ELR (cell line): ENCODE data around the gene STUB1.
"Not testable (repeated sequence)": the region's sequence is repeated elsewhere in the genome, so short reads cannot be mapped to it uniquely, and the experiment has no call there.

Source experiments
- DNase-seq: peaks from one replicate; pipeline ENCODE4 v3.0.0-alpha.2; 2015; ENCODE audit warnings: low read depth

STUB1 gene

DNA sequence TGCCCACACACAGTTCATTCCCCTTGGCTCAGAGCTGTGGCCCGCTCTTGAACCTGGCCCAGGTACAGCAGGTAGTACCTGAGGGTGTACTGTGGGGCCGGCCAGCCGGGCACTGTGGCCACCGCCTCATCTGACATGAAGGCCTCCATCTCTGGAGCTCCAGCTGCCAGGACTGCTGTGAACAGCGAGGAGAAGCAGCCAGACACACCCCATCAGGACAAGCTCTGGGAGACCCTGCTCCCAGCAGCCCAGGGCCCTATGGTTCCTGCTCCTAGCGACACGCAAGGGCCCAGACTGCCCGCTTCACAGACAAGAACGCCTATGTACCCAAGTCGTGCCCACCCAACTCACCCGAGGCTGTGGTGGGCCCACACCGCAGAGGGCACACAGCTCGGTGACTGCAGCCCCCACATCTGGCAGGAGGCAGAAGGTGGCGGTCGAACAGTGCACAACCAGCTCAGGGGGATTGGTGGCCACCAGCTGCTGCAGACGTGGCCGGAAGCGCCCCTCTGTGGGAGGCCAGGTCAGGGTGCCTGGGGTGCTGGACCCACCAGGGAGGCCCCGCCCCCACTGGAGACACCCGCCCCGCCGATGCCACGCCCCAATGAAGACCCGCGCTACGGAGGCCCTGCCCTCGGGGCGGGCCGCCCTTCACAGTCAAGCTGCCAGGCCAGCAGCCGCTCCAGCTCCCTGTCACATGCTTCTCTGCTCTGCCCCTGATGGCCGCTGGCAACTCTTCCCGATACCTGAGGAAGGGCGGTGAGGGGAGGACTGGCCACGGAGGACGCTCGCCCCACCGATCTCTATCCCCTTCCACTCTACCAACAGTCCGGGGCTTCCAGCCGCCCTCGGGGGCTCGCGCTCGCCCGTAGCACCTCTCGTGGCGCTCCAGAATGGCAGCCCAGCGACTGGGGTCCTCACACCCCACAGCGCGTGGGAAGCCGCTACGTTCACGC lies 1.1 kb upstream of the STUB1 start:
- DNase-seq, result peak; percentile 52

DNA sequence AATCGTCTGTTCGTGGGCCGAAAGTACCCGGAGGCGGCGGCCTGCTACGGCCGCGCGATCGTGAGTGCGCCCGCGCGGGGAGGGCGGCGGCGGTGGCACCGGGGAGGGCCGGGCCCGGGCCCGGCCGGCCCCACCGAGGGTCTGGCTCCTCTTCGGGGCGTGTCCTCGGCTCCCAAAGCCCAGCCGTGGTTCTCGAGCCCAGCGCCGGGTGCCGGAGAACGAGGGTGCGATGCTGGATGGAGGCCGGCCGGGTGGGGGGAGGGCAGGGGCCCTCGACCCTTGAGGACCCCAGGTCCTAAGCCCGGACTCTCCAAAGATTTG lies 375 bp downstream of the STUB1 start:
- no peak for DNase-seq

DNA sequence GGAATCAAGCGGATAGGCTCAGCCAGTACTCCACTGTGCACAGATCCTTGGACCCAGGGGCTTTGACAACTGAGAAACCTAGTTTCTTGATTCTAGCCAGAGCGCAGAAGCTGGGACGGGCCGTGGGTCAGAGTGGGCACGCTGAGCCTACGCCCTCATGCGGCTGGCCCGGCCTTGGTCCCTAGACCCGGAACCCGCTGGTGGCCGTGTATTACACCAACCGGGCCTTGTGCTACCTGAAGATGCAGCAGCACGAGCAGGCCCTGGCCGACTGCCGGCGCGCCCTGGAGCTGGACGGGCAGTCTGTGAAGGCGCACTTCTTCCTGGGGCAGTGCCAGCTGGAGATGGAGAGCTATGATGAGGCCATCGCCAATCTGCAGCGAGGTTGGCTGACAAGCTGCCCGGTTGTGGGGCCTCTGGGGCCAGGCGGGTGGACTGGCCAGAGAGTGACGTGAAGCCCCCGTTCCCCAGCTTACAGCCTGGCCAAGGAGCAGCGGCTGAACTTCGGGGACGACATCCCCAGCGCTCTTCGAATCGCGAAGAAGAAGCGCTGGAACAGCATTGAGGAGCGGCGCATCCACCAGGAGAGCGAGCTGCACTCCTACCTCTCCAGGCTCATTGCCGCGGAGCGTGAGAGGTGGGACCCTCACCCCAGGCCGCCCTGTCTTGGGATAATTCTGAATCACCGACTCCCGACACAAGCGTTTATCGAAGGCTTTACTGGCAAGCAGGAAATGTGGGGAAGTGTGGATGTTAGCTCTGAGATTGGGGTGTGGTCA lies 946 bp downstream of the STUB1 start:
- DNase-seq, result peak; percentile 52

DNA sequence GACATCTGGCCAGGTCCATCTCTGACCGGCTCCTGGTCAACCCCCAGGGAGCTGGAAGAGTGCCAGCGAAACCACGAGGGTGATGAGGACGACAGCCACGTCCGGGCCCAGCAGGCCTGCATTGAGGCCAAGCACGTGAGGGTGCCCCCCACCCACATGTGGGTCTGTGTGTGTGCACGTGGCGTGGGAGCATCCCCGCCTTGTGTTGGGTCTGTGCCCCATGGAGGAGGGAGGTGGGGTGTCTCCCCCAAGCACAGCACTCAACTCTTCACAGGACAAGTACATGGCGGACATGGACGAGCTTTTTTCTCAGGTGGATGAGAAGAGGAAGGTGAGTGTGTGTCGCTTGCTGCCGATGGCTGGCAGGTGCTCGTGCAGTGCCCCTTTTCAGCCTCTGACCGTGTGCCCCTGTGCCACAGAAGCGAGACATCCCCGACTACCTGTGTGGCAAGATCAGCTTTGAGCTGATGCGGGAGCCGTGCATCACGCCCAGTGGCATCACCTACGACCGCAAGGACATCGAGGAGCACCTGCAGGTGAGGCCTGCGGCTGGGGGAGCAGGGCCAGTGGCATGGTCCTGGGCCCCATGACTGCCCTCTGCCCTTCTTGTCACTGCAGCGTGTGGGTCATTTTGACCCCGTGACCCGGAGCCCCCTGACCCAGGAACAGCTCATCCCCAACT lies 1.7 kb downstream of the STUB1 start:
- peak; percentile 54 for DNase-seq

DNA sequence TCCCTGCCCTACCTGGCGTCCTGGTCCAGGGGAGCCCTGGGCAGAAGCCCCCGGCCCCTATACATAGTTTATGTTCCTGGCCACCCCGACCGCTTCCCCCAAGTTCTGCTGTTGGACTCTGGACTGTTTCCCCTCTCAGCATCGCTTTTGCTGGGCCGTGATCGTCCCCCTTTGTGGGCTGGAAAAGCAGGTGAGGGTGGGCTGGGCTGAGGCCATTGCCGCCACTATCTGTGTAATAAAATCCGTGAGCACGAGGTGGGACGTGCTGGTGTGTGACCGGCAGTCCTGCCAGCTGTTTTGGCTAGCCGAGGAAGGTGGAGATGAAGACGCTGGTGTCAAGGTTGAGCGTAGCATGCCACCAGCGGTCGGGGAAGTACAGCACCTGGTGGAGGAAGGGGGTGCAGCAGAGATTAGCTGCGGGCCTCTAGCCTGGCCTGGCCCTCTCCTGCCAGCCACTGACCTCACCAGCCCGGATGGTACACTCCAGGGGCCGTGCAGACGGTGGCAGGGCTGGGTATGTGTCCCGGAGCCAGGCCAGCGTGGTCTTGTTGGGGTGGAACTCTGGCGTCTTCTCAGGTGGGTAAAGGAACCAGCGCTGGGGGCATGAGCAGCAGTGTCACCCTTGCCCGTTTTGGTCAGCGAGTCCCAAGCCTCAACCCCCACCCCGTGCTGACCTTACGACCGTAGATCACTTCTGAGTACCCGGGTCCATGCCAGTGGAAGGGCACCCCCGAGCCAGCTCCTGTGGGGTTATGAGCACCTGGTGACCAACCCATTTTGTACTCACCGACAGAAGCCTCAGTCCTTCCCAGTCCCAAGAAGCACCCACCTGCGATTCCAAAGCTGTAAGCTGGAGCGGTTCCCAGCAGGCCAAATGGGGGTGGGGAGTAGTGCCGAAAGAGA lies 2.5 kb downstream of the STUB1 start:
- DNase-seq, result no peak

DNA sequence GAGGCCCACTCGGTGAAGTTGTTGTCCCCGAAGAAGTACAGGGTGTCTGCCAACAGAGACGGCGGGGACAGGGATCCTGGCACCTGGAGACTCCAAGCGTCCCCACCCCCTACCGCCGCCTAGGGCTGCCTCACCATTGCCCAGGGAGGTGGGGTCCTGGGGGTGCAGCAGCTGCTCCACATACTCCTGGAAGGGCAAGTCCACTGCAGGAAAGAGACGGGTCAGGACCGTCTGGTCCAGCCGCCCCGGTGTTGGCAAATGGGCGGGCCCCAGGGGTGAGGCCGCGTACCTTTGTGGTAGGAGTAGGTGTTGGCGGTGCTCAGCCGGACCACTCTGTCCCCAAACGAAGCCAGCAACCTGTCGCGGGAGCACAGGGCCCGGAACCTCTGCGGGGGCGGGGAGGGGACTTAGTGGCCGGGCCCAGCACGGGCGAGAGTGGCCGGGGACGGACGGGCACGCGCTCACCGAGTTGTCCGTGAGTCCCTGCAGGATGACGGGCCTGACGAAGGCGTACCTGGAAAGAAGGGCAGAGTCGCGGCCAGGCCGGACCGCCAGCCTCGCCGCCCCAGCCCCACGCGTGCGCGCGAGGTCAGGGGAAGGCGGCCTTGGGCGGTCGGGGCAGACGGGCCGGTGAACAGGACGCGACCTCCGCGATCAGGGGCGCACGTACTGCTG lies 3.3 kb downstream of the STUB1 start:
- DNase-seq, result no peak

DNA sequence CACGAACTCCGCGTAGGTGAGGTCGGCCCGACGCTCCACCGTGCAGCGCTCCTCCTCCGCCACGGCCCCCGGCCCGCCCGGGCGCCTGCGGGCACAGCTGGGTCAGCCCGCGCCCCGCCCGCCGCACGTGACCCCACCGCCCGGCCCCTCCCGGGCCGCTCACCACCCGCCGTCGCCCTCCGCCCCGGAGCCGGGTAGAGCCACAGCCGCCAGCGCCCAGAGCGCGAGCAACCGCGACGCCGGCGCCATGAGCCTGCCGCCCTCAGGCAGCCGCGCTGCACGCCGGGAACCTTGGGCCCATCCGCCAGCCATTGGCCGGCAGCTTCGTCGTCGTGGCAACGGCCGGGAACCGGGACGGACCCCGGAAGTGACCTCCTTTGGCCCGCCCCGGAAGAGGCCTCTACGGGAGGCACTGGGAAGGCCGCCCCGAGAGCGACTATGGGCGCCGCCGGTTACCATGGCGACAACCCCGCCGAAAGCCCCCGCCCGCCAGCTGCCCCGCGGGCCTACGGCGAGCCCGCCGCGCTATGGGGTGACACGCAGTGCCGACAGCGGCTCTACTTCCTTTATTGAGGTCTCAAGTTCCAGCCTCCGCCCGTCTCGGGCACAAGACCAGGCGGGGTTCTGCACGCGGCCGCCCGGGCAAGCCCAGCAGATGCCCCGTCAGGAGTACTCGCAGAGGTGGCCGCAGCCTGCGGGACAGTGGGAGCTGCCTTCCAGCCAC lies 4.0 kb downstream of the STUB1 start, which contains the start of gene JMJD8:
JMJD8 (minus strand) TSS at position 264 of the 724 bp plus-strand sequence; CDS start at position 249, 15 bp downstream.
- DNase-seq, result peak; percentile 94

DNA sequence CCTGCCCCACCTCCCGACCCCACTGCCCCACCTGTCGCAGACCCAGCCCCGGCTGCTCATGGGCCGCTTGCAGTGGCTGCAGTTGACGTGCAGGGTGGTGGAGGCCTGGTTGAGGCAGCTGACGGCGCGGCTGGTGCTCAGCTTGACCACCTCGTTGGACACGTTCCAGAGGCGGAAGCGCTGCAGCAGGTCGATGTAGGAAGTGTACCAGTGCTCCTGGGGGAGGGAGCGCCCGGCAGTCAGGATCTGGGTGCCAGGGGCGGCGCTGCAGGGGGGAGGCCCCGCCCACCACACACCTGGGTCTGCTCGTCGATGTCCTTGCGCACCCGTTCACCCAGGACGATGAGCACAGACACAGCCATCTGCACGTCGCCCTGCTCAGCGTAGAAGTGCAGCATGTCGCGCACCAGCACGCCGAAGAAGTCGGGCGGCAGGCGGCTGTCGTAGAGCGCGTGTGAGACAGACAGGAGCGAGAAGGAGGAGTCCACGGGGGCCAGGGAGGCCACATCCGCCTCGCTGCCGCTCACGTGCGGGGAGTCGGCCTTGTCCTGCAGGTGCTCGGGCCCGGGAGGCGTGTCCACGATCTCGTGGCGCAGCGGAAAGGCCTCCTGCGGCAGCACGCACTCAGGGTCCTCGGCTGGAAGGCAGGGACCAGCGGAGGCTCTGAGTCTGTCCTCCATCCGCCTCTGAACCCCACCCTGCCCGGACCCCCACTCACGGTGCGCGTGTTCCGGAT lies 4.9 kb downstream of the STUB1 start:
- DNase-seq, result no peak

DNA sequence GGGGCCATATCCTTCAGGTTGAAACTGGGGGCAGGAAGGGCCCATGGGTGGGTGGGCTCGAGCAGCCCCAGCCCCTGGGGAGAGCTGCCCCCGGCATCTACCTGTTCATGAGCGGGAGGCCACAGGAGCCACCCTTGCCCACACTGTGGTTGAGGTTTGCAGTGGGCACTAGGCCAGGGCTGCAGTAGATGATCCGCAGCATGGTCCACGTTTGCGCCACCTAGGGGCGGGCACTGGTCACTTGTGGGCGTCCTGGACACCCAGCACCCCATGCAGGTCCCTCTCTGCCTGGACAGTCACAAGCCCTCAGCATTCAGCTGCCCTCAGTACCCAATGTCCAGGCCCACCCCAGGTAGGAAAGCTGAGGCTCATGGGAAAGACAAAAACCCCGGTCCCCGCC lies 5.8 kb downstream of the STUB1 start:
- DNase-seq, result peak; percentile 57

DNA sequence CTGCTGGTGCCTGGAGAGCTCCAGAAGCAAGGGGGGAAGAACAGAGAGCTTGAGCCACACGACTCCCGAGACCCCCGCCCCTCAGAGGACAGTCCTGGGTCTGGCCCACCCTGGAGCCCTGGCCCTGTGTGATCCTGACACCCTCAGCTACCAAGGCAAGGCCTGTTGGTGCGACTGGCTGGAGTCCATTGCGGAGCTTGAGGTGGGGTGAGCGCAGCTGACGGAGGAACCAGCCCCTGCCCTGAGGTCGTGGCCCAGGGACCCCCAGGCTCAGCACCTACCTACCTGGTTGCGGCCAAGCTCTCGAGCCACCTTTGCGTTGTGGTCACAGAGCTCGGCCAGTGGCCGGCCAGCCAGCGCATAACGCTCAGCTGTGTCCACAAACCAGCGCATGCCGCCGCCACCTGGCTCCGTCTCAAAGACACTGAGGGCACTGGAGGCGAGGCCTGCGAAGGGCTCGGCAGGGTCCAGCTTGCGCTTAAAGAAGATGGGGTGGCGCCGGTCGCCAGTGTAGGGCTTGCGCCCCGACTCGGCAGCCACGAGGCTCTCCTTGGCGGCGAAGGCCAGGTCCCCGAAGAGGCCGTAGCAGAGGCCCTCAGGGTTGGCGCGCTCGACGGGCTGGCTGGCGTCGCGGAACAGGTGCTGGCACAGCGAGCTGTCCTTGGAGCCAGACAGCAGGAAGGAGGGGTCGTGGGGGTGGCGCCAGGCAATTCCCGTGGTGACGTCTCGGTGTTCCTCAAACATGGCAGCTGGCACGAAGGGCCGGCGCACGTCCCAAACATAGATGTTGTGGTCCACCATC lies 6.5 kb downstream of the STUB1 start:
- DNase-seq, result no peak

DNA sequence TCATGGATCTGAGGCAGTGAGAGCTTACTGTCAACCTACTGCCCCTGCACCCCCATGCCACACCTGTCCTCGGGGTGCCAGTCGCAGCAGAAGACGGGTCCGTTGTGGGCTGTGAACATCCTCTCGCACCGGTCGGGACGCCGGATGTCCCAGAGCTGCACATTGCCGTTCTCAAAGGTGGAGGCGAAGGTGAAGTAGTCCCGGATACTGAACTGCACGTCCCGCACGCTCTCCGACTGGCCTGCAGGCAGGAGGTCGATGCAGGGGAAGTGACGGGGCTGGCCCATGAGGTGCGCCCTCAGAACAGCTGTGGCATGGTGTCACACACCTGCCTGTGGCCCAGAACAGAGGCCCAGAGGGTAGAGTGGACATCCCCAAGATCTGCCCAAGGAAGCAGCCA lies 7.3 kb downstream of the STUB1 start:
- no peak for DNase-seq

DNA sequence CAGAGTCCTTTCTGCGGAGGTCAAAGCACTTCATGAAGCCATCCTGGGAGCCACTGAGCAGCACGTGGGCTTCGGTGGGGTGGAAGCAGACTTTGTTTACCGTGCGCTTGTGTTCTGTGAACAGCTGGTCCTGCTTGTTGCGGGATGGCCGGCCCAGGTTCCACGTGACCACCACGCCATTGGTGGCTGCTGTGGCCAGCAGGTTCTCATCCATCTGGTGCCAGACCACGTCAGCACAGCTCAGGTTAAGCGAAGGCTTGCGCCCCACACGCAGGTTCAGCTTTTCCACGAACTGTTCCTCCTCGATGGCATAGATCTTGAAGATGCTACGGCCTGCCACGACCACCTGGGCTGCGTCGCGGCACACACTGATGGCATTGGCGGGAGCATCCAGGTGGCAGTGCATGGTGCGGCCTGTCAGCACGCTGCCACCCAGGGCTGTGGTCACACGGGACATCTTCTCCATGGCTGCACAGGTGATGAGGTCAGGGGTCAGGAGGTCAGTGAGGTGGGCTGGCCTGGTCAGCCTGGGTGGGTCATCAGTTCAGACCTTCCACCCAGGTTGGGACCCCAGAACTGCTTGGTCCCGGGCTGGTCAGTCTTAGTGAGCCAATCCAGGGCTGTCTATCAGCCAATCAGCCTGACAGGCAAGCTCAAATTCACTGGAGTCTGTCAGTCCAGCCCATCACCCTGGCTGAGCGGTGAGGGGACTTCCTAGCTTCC lies 9.1 kb downstream of the STUB1 start:
- DNase-seq, result no peak

DNA sequence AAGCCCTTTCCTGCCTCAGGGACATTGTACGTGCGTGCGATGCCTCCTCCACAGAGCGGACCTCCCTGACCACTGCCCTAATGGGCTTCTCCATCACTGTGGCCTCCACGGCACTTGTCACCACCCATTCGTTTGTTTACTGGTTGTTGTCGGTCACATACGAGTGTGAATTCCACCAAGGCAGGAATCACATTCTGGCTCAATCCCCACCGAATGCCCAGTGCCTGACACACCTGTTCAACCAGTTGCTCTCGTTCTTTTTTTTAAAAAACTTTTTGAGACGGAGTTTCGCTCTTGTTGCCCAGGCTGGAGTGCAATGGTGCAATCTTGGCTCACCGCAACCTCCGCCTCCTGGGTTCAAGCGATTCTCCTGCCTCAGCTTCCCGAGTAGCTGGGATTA lies 11.0 kb downstream of the STUB1 start:
- not testable (repeated sequence) for DNase-seq

DNA sequence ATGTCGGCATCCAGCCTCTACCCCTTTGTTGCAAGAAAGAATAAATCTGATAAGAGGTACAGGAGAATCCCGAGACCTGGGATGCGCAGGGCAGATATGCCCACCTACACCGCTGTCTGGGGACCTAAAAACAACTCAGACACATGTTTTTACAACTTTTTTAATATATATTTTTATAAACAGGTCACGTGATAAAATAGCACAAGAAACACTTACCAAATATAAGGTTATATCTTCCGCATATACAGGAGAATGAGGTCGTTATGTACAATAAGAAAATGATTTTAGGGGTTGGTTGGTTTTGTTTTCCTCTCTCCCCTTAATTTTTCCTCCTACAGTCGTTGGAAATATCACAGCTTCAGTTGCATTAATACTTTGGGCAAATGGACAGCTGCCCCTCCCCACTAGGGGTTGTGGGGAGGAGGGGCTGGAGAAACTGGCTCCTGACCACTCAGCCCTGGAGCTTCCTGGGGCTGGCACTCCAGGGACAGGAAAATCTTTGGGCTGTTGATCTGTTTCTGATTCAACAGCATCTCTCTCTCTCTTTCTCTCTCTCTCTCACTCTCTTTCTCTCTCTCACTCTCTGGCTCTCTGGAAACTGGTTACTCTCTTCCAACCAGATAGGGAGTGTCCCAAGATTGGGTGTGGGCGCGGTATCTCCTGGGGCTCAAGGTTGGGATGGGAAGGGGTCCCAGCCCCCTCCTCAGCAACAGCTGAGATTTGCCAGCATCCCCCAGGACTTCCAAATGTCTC lies 12.3 kb downstream of the STUB1 start:
- no peak for DNase-seq

DNA sequence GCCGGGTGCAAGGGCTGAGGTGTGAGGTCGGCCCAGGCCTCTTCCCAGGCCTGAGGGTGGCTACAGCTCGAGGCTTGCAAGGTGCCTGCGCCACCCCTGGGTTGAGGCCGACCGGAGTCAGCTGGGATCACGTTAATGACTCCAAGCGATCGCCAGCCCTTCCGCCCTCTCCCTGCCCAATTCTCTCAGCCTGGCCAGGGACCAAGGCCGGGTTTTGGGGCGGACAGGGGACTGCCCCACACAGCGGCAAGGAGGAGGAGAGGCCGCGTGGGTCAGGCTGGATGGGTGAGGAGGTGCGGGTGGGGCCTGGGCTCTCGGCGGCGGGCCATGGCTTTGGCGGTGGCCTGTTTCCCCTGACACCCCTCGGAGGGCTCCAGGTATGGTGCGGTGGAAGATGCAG lies 13.2 kb downstream of the STUB1 start:
- DNase-seq, result no peak

DNA sequence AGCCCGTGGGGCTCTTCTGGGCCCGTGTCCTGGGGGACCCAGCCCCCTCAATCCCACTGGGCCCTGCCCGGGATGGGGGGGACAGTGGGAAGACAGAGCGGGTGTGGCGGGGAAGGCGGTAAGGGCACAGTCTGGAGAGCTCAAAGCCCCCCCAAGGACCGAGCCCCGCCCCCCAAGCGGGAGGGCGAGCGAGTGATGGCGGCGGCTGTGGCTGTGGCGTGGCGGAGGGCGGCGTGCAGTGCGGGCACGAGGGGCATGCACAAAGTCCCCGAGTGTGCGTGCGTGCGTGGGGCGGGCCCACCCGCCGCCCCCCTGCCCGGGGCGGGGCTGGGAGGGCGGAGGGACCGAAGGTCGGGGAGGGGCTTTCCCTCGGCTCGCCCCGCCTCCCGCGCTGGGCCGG lies 13.6 kb downstream of the STUB1 start:
- no peak for DNase-seq

DNA sequence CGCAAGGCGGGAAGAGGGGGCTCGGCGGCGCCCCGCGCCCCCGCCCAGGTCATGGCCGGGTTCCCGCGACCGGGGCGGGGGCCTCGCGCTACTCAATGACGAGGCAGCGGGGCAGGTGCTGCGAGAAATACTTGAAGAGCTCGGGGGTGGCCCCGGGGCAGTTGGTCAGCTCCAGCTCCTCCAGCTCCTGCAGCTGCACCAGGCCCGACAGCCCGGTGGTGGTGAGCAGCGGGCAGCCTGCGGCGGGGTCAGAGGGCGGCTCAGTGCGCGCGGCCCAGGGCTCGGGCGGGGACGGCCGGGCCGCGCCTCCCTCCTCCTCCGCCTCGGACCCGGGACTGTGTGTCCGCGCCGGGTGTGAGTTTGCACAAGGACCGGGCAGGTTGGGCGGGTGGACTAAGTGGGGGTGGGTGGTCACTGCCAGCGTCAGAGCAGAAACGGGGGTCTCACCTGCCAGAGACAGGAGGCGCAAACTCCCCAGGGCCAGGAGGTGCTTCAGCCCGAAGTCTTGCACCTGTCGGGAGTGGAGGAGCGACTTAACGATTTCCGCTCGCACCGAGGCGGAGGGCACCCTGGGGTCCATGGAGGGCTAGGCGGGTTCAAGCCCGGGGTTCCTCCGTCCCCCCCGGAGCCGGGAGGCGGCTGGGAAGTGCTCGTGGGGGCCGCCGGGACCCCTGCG lies 14.1 kb downstream of the STUB1 start:
- DNase-seq, result no peak
